SKM-1 (cell line): ENCODE results near the gene CDNF.
A peak's percentile ranks its signal among the peaks of the same experiment; 100 is the strongest.
"Not testable (repeated sequence)": the region's sequence is repeated elsewhere in the genome, so short reads cannot be mapped to it uniquely, and the experiment has no call there.

Experiments
- DNase-seq: peaks from one replicate; lab custom pipeline; 2025; ENCODE audit not compliant: unreplicated experiment; lab: John Stamatoyannopoulos, UW

The CDNF gene

GRCh38 chr10:14839305-14839695 lies 1.5 kb upstream of the CDNF start:
- no peak for DNase-seq

- no peak for DNase-seq
Observed at GRCh38 chr10:14838582-14839304, 906 bp upstream of the CDNF start.

GRCh38 chr10:14837003-14837756 lies 657 bp downstream of the CDNF start:
- no peak for DNase-seq

GRCh38 chr10:14836208-14836607 lies 1.6 kb downstream of the CDNF start:
- DNase-seq: no peak

- DNase-seq: no peak
Observed at GRCh38 chr10:14833106-14833505, 4.7 kb downstream of the CDNF start.

GRCh38 chr10:14826076-14826829 lies 11.6 kb downstream of the CDNF start:
- no peak for DNase-seq

GRCh38 chr10:14823966-14824365 lies 13.9 kb downstream of the CDNF start:
- no peak for DNase-seq

GRCh38 chr10:14822879-14823755 lies 14.7 kb downstream of the CDNF start:
- peak; percentile 8 for DNase-seq

GRCh38 chr10:14821635-14822375 lies 16.0 kb downstream of the CDNF start:
- no peak for DNase-seq

GRCh38 chr10:14820775-14821154 lies 17.1 kb downstream of the CDNF start:
- DNase-seq: no peak

GRCh38 chr10:14820010-14820774 lies 17.6 kb downstream of the CDNF start:
- DNase-seq: no peak

GRCh38 chr10:14816717-14817116 lies 21.1 kb downstream of the CDNF start:
- DNase-seq: not testable (repeated sequence)

GRCh38 chr10:14815681-14816080 lies 22.2 kb downstream of the CDNF start:
- no peak for DNase-seq

GRCh38 chr10:14812271-14812670 lies 25.6 kb downstream of the CDNF start:
- DNase-seq: no peak

GRCh38 chr10:14810969-14811953 lies 26.6 kb downstream of the CDNF start:
- no peak for DNase-seq

- DNase-seq: no peak
Observed at GRCh38 chr10:14806318-14806717, 31.5 kb downstream of the CDNF start.

GRCh38 chr10:14803827-14804226 lies 34.0 kb downstream of the CDNF start:
- no peak for DNase-seq

- no peak for DNase-seq
Observed at GRCh38 chr10:14801723-14802122, 36.1 kb downstream of the CDNF start.
